WTC11 (cell line): Measurements from ENCODE around the gene ZBTB24. TPM values are rescaled to one million over a fixed set of nuclear protein-coding genes. Genes with fewer than 3 reads are reported as not detected.

Source experiments
- ATAC-seq: fragments of 200-7000 bp; cut with Tn5 transposase; 2 replicates; pipeline ENCODE4 v1.10.0; 2021; ENCODE audit warnings: mild to moderate bottlenecking, moderate library complexity
- CTCF ChIA-PET: fragments of 300-600 bp; sonication (Branson Sonifier 250); formaldehyde crosslinking; loops from one replicate; lab custom pipeline; 2021; ENCODE audit warnings: antibody characterized with exemption; lab: Charles Lee
- POLR2A ChIA-PET: fragments of 350-600 bp; sonication (Branson Sonifier 250); formaldehyde crosslinking; loops from one replicate; lab custom pipeline; 2021; ENCODE audit warnings: antibody characterized with exemption; lab: Charles Lee
- DNase-seq: peaks from one replicate; pipeline ENCODE4 v3.0.0; 2021; ENCODE audit warnings: low spot score
- H3K27ac Mint-ChIP-seq: 2 replicates; pipeline ENCODE4 v1.8.0; 2021; ENCODE audit warnings: mixed read lengths
- H3K27me3 Mint-ChIP-seq: 2 replicates; pipeline ENCODE4 v1.8.0; 2021; ENCODE audit warnings: low read depth, mild to moderate bottlenecking, moderate library complexity, mixed read lengths
- H3K36me3 Mint-ChIP-seq: 2 replicates; pipeline ENCODE4 v1.8.0; 2021; ENCODE audit warnings: mixed read lengths
- H3K4me1 Mint-ChIP-seq: 2 replicates; pipeline ENCODE4 v1.8.0; 2022; ENCODE audit warnings: mixed read lengths
- H3K4me3 Mint-ChIP-seq: 2 replicates; pipeline ENCODE4 v1.8.0; 2021; ENCODE audit warnings: mild to moderate bottlenecking, moderate library complexity, mixed read lengths
- H3K9me3 Mint-ChIP-seq: 2 replicates; pipeline ENCODE4 v1.8.0; 2021; ENCODE audit warnings: mixed read lengths
- CREB1 ChIP-seq: sonication (generic); formaldehyde crosslinking; IDR thresholded peaks from 2 replicates; pipeline ENCODE4 v1.8.0; 2023; ENCODE audit warnings: mild to moderate bottlenecking, missing genetic modification reagents
- ELF4 ChIP-seq: sonication (generic); formaldehyde crosslinking; IDR thresholded peaks from 2 replicates; pipeline ENCODE4 v1.8.1; 2022; ENCODE audit warnings: low read depth, mild to moderate bottlenecking, moderate library complexity, missing genetic modification reagents
- ESRRA ChIP-seq: sonication (generic); formaldehyde crosslinking; IDR thresholded peaks from 2 replicates; pipeline ENCODE4 v1.8.1; 2022; ENCODE audit warnings: mild to moderate bottlenecking, missing genetic modification reagents, borderline replicate concordance
- NFYB ChIP-seq: sonication (generic); formaldehyde crosslinking; conservative IDR thresholded peaks from 2 replicates; pipeline ENCODE4 v1.8.0; 2022; ENCODE audit warnings: low read depth, missing genetic modification reagents
- total RNA-seq: library from RNA; stranded (reverse); gene quantifications from 3 replicates; pipeline ENCODE4 v1.2.3, GENCODE V29; 2021
- TF ChIP-seq, protein P1 (sequence below): sonication (generic); formaldehyde crosslinking; IDR thresholded peaks from 2 replicates; pipeline ENCODE4 v1.8.1; 2022; ENCODE audit warnings: missing genetic modification reagents, borderline replicate concordance
- TF ChIP-seq, protein P2 (sequence below): sonication (generic); formaldehyde crosslinking; IDR thresholded peaks from 2 replicates; pipeline ENCODE4 v1.8.1; 2023; ENCODE audit warnings: mild to moderate bottlenecking, missing genetic modification reagents
- TF ChIP-seq, protein P3 (sequence below): sonication (generic); formaldehyde crosslinking; IDR thresholded peaks from 2 replicates; pipeline ENCODE4 v1.8.0; 2022; ENCODE audit warnings: mild to moderate bottlenecking, missing genetic modification reagents
- TF ChIP-seq, protein P4 (sequence below): fragments of 250-450 bp; sonication (Bioruptor Pico); IDR thresholded peaks from 2 replicates; pipeline ENCODE4 v1.9.0; 2021; ENCODE audit warnings: mild to moderate bottlenecking
- TF ChIP-seq, protein P5 (sequence below): sonication (generic); formaldehyde crosslinking; IDR thresholded peaks from 2 replicates; pipeline ENCODE4 v1.8.0; 2023; ENCODE audit warnings: mild to moderate bottlenecking, missing genetic modification reagents

Gene ZBTB24
- total RNA-seq, 1 experiment from 2014 or later = 14.7 TPM

DNA sequence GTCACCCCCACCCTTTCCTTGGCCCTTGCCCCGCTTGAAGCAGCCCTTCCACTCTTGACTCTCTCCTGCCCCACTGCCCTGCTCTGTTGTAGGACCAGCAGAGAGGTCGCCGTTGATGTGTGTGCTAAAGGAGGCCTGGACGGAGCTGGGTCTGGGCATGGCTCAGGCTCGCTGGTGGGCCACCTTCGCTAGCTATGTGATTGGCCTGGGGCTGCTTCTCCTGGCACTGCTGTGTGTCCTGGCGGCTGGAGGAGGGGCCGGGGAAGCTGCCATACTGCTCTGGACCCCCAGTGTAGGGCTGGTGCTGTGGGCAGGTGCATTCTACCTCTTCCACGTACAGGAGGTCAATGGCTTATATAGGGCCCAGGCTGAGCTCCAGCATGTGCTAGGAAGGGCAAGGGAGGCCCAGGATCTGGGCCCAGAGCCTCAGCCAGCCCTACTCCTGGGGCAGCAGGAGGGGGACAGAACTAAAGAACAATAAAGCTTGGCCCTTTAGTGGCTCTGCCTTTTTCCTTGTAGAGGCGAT is 39.5 kb downstream of the ZBTB24 start:
- ChIA-PET POLR2A (no interaction called here), CTCF (interaction anchor here (1.4 to 2.0 kb wide), 2 partner anchors 12 to 596 kb away, joined by 3 to 8 read pairs; partner anchors contain the start of gene MICAL1)
- Mint-ChIP-seq H3K4me3 (no peak overlapping the region), H3K9me3 (no peaks in the 10 kb centered on the region), H3K4me1 (peaks cover 14% of the 10 kb centered on the region; the same call in 1 of the 2 replicates), H3K36me3 (peaks cover 19% of the 10 kb centered on the region), H3K27ac (no peak overlapping the region)
- DNase-seq = no peak
- no peak for TF ChIP-seq ESRRA (CRISPR knock-in tag)
- TF ChIP-seq, protein P1, sequence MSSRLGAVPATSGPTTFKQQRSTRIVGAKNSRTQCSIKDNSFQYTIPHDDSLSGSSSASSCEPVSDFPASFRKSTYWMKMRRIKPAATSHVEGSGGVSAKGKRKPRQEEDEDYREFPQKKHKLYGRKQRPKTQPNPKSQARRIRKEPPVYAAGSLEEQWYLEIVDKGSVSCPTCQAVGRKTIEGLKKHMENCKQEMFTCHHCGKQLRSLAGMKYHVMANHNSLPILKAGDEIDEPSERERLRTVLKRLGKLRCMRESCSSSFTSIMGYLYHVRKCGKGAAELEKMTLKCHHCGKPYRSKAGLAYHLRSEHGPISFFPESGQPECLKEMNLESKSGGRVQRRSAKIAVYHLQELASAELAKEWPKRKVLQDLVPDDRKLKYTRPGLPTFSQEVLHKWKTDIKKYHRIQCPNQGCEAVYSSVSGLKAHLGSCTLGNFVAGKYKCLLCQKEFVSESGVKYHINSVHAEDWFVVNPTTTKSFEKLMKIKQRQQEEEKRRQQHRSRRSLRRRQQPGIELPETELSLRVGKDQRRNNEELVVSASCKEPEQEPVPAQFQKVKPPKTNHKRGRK (CRISPR knock-in tag) = no peak
- no peak for TF ChIP-seq NFYB (CRISPR knock-in tag)
- no peak for TF ChIP-seq ELF4 (CRISPR knock-in tag)
- TF ChIP-seq, protein P2, sequence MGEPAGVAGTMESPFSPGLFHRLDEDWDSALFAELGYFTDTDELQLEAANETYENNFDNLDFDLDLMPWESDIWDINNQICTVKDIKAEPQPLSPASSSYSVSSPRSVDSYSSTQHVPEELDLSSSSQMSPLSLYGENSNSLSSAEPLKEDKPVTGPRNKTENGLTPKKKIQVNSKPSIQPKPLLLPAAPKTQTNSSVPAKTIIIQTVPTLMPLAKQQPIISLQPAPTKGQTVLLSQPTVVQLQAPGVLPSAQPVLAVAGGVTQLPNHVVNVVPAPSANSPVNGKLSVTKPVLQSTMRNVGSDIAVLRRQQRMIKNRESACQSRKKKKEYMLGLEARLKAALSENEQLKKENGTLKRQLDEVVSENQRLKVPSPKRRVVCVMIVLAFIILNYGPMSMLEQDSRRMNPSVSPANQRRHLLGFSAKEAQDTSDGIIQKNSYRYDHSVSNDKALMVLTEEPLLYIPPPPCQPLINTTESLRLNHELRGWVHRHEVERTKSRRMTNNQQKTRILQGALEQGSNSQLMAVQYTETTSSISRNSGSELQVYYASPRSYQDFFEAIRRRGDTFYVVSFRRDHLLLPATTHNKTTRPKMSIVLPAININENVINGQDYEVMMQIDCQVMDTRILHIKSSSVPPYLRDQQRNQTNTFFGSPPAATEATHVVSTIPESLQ (CRISPR knock-in tag) = no peak
- TF ChIP-seq, all 79 proteins: peak for 0
- no peak for ATAC-seq
- peaks cover 7% of the 10 kb centered on the region for H3K27me3 Mint-ChIP-seq

DNA sequence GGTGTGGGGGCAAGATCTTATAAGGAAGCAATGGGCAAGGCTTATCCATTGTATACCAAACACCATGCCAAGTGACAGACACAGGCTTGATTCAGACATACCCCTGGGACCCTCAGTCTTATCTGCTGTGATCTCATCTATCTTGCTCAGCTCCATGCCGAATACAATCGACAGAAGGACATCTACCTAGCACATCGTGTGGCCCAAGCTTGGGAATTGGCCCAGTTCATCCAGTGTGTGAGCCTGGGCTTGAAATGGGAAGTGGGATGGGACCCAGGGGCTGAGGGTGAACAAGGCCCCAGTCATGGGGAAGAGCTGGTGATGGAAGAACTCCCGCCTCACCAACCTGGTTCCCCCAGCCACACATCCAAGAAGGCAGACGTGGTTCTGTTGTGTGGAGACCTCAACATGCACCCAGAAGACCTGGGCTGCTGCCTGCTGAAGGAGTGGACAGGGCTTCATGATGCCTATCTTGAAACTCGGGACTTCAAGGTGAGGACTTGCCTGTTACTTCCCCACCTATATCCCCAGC is 40.6 kb downstream of the ZBTB24 start:
- Mint-ChIP-seq H3K9me3 (no peaks in the 10 kb centered on the region), H3K36me3 (peaks cover 19% of the 10 kb centered on the region), H3K27ac (no peak overlapping the region), H3K4me1 (peaks cover 14% of the 10 kb centered on the region; the same call in 1 of the 2 replicates), H3K27me3 (peaks cover 7% of the 10 kb centered on the region), H3K4me3 (peak overlapping the region; percentile 92; the same call in 1 of the 2 replicates)
- no peak for ATAC-seq
- POLR2A ChIA-PET = interaction anchor here (2.3 to 3.1 kb wide), 2 partner anchors 12 to 59 kb away, joined by 12 to 13 read pairs; partner anchors contain the start of genes CD164 and MICAL1
- CTCF ChIA-PET = interaction anchor here (1.2 to 2.5 kb wide), 6 partner anchors 13 to 597 kb away, joined by 3 to 24 read pairs (median 6); partner anchors contain the start of gene MICAL1
- TF ChIP-seq, protein P3, sequence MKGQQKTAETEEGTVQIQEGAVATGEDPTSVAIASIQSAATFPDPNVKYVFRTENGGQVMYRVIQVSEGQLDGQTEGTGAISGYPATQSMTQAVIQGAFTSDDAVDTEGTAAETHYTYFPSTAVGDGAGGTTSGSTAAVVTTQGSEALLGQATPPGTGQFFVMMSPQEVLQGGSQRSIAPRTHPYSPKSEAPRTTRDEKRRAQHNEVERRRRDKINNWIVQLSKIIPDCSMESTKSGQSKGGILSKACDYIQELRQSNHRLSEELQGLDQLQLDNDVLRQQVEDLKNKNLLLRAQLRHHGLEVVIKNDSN (CRISPR knock-in tag) = no peak
- TF ChIP-seq, protein P4, sequence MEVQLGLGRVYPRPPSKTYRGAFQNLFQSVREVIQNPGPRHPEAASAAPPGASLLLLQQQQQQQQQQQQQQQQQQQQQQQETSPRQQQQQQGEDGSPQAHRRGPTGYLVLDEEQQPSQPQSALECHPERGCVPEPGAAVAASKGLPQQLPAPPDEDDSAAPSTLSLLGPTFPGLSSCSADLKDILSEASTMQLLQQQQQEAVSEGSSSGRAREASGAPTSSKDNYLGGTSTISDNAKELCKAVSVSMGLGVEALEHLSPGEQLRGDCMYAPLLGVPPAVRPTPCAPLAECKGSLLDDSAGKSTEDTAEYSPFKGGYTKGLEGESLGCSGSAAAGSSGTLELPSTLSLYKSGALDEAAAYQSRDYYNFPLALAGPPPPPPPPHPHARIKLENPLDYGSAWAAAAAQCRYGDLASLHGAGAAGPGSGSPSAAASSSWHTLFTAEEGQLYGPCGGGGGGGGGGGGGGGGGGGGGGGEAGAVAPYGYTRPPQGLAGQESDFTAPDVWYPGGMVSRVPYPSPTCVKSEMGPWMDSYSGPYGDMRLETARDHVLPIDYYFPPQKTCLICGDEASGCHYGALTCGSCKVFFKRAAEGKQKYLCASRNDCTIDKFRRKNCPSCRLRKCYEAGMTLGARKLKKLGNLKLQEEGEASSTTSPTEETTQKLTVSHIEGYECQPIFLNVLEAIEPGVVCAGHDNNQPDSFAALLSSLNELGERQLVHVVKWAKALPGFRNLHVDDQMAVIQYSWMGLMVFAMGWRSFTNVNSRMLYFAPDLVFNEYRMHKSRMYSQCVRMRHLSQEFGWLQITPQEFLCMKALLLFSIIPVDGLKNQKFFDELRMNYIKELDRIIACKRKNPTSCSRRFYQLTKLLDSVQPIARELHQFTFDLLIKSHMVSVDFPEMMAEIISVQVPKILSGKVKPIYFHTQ (CRISPR knock-in tag) = no peak
- TF ChIP-seq CREB1 (CRISPR knock-in tag) = no peak
- TF ChIP-seq, protein P5, sequence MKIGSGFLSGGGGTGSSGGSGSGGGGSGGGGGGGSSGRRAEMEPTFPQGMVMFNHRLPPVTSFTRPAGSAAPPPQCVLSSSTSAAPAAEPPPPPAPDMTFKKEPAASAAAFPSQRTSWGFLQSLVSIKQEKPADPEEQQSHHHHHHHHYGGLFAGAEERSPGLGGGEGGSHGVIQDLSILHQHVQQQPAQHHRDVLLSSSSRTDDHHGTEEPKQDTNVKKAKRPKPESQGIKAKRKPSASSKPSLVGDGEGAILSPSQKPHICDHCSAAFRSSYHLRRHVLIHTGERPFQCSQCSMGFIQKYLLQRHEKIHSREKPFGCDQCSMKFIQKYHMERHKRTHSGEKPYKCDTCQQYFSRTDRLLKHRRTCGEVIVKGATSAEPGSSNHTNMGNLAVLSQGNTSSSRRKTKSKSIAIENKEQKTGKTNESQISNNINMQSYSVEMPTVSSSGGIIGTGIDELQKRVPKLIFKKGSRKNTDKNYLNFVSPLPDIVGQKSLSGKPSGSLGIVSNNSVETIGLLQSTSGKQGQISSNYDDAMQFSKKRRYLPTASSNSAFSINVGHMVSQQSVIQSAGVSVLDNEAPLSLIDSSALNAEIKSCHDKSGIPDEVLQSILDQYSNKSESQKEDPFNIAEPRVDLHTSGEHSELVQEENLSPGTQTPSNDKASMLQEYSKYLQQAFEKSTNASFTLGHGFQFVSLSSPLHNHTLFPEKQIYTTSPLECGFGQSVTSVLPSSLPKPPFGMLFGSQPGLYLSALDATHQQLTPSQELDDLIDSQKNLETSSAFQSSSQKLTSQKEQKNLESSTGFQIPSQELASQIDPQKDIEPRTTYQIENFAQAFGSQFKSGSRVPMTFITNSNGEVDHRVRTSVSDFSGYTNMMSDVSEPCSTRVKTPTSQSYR (CRISPR knock-in tag) = no peak
- no peak for DNase-seq
